ENCODE results near the gene SEC16B. TPM values are rescaled to one million over a fixed set of nuclear protein-coding genes. Genes with fewer than 3 reads are reported as not detected.

Gene SEC16B
- total RNA-seq, 1 donor from 2014 or later = 1.4 TPM

- no peak for ATAC-seq
These were observed 67.6 kb downstream of the SEC16B start for GRCh38 chr1:177902266-177902665.

- no peak for ATAC-seq
These were observed 71.7 kb downstream of the SEC16B start for GRCh38 chr1:177897998-177898654.

- no peak for ATAC-seq
These were observed 72.4 kb downstream of the SEC16B start for GRCh38 chr1:177897281-177897997.

Other genes starting within 250 kb of the SEC16B start
- 19.2 TPM for gene RASAL2, start 124.0 kb upstream of the SEC16B start, total RNA-seq

Data from esophagus mucosa (tissue), 1 donor.